ENCODE data around the gene MDM2. TPM values are rescaled to one million over a fixed set of nuclear protein-coding genes. Genes with fewer than 3 reads are reported as not detected.

The MDM2 gene
- total RNA-seq, 3 donors from 2014 or later = 69.4 to 73.3 (median 71.8) TPM

DNA sequence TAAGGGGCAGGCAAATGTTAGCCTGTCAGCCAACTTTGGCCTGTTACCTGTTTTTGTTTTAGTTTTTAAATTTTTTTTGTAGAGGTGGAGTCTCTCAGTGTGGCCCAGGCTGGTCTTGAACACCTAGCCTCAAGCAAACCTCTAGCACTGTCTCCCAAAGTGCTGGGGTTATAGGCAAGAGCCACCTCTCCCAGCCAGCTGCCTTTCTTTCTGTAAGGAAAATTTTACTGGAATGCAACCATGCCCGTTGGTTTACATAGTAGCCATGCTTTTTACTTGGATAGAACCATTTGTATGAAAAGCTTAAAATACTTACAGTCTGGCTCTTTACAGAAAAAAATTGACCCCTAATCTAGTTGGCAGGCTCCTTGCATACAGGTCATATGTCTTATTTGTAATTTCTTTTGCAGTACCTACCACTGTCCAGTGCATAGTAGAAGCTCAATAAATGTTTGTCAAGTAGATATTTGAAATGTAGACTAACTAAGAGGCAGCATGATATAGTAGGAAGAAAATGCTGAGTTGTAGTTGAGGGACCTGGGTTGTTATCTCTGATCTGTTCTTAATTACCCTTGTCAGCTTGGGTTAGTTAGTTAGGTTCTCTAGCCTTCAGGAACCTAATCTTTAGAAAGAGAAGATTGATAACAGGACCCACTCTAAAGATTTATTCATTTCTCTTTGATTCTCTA is 4.7 kb downstream of the MDM2 start:
- H3K27me3 ChIP-seq = no peaks in the 10 kb centered on the region
- H3K9me3 ChIP-seq = no peaks in the 10 kb centered on the region
- no peak for DNase-seq (ENCODE audit: low spot score in 2 of 2)
- H3K27ac ChIP-seq = no peak overlapping the region
- TF ChIP-seq, protein P1, sequence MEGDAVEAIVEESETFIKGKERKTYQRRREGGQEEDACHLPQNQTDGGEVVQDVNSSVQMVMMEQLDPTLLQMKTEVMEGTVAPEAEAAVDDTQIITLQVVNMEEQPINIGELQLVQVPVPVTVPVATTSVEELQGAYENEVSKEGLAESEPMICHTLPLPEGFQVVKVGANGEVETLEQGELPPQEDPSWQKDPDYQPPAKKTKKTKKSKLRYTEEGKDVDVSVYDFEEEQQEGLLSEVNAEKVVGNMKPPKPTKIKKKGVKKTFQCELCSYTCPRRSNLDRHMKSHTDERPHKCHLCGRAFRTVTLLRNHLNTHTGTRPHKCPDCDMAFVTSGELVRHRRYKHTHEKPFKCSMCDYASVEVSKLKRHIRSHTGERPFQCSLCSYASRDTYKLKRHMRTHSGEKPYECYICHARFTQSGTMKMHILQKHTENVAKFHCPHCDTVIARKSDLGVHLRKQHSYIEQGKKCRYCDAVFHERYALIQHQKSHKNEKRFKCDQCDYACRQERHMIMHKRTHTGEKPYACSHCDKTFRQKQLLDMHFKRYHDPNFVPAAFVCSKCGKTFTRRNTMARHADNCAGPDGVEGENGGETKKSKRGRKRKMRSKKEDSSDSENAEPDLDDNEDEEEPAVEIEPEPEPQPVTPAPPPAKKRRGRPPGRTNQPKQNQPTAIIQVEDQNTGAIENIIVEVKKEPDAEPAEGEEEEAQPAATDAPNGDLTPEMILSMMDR (IDR thresholded peaks at IDR 0.05) = no peak
- TF ChIP-seq POLR2AphosphoS5 (IDR thresholded peaks at IDR 0.05) (no peak), POLR2A (IDR thresholded peaks at IDR 0.05) (no peak)
- intact Hi-C loops (cut with DNase I; ENCODE audit: low total_unique reads) = no loop called here
- H3K36me3 ChIP-seq = no peaks in the 10 kb centered on the region
- peaks cover 0 to 8% of the 10 kb centered on the region in 2 donors for H3K4me1 ChIP-seq
- H3K4me3 ChIP-seq = no peak overlapping the region

DNA sequence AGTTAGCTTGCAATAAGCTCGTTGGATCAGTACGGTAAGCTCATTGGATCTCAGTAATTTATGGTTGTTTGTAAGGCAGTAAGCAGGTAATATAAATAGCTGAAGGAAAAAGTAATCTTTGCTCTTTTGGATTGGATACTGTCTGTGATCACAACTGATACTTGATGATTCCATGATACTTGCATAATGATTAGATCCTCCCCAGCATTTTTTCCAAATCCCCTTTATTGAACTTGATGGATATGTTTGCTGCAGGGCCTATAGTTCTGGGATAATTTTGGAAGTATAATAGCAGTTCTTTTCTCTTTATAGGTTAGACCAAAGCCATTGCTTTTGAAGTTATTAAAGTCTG is 5.2 kb downstream of the MDM2 start:
- Histone ChIP-seq H3K27me3 (no peaks in the 10 kb centered on the region), H3K27ac (no peak overlapping the region), H3K9me3 (no peaks in the 10 kb centered on the region), H3K36me3 (no peaks in the 10 kb centered on the region), H3K4me3 (no peak overlapping the region), H3K4me1 (peaks cover 0 to 8% of the 10 kb centered on the region in 2 donors)
- TF ChIP-seq, protein P1 (IDR thresholded peaks at IDR 0.05) = no peak
- no peak for TF ChIP-seq POLR2A (IDR thresholded peaks at IDR 0.05)
- no peak for TF ChIP-seq POLR2AphosphoS5 (IDR thresholded peaks at IDR 0.05)
- intact Hi-C loops (cut with DNase I; ENCODE audit: low total_unique reads) = no loop called here
- no peak for DNase-seq (ENCODE audit: low spot score in 2 of 2)

DNA sequence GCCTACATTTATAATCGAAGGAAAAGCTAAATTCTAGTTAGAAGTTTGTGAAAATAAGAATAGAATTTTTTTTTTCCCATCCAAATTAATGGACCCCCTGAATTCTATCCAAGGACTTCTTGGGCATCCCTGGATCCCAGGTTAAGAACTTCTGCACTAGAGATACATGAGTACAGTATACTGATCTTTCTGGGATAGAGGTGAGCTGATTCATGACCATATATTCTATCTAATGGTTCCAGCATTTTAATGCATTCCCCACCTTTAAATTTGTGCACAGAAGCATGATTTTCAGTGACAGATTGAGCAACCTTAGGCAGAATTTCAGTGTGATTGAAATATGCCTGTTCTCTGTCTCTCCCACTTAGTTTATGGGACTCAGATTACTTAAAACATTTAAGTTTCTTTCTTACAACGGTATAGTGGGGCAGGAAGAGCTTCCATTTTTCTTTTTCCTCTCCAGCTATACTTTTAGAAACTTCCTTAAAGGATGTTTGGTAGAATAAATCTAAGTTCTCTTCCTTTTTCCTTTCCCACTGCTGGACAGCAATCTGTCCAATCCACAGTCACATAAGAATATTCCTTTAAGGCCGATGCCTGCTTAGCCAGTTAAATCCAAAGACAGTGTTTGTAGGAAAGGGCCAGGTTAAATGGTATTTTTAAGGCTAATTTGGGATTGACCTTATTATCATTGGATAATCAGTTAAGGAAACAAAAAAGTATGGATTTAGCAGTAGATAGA is 6.7 kb downstream of the MDM2 start:
- Histone ChIP-seq H3K4me3 (no peak overlapping the region), H3K9me3 (no peaks in the 10 kb centered on the region), H3K27me3 (no peaks in the 10 kb centered on the region), H3K27ac (no peak overlapping the region), H3K4me1 (peaks cover 0 to 8% of the 10 kb centered on the region in 2 donors), H3K36me3 (no peaks in the 10 kb centered on the region)
- DNase-seq (ENCODE audit: low spot score in 2 of 2) = no peak
- intact Hi-C loops (cut with DNase I; ENCODE audit: low total_unique reads) = no loop called here
- TF ChIP-seq POLR2A (IDR thresholded peaks at IDR 0.05) (no peak), POLR2AphosphoS5 (IDR thresholded peaks at IDR 0.05) (no peak)
- TF ChIP-seq, protein P1 (IDR thresholded peaks at IDR 0.05) = no peak

DNA sequence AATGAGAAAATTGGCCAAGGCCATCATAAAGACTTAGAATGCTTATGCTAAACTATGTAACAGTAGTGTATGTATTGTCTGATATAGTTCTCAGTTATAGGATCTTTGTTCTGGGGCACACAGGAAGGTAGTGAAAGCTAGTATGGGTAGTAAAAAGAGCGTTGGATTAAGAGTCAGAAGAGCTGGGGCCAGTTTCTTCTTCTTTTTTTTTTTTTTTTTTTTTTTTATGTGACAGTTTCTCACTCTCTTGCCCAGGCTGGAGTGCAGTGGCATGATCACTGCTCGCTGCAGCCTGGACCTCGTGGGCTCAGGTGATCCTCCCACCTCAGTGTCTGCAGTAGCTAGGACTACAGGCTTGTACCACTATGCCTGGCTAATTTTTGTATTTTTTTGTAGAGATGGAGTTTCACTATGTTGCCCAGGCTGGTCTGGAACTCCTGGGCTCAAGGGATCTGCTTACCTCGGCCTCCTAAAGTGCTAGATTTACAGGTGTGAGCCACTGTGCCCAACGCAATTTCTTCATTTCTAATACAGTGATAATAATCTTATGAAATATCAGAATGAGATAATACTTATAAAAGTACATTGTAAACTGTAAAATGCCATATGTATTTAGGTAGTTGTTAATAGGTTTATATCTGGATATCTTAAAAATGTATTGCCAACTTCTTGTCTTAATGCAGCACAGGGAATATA is 7.4 kb downstream of the MDM2 start:
- no peak for DNase-seq (ENCODE audit: low spot score in 2 of 2)
- H3K4me1 ChIP-seq = peaks cover 0 to 8% of the 10 kb centered on the region in 2 donors
- intact Hi-C loops (cut with DNase I; ENCODE audit: low total_unique reads) = no loop called here

More for the DNA sequence above, 7.4 kb downstream of the MDM2 start:
- Histone ChIP-seq H3K27me3 (no peaks in the 10 kb centered on the region), H3K4me3 (no peak overlapping the region), H3K27ac (no peak overlapping the region), H3K36me3 (no peaks in the 10 kb centered on the region), H3K9me3 (no peaks in the 10 kb centered on the region)
- TF ChIP-seq, protein P1 (IDR thresholded peaks at IDR 0.05) = no peak
- TF ChIP-seq POLR2A (IDR thresholded peaks at IDR 0.05) (no peak), POLR2AphosphoS5 (IDR thresholded peaks at IDR 0.05) (no peak)

Data from breast epithelium (tissue), 4 donors.